Calu3 (cell line): ENCODE measurements around the gene KIAA0232. TPM values are rescaled to one million over a fixed set of nuclear protein-coding genes. Genes with fewer than 3 reads are reported as not detected.

Experiments used
- BruUV-seq: library from RNA; stranded (reverse); fragments of 400-500 nt; replicated peaks from 2 replicates; lab custom pipeline; 2021; lab: Mats Ljungman, UMichigan
- CTCF ChIA-PET: fragments of 300-600 bp; sonication (Branson Sonifier 250); formaldehyde crosslinking; loops from one replicate; lab custom pipeline; 2022; ENCODE audit warnings: antibody characterized with exemption; lab: Charles Lee
- DNase-seq: peaks from one replicate; pipeline ENCODE4 v3.0.0; 2022
- H3K27ac Mint-ChIP-seq: one replicate; pipeline ENCODE4 v1.8.0; 2022; ENCODE audit warnings: mixed read lengths; ENCODE audit not compliant: unreplicated experiment
- H3K27me3 Mint-ChIP-seq: one replicate; pipeline ENCODE4 v1.8.0; 2022; ENCODE audit warnings: mixed read lengths; ENCODE audit not compliant: unreplicated experiment
- H3K36me3 Mint-ChIP-seq: one replicate; pipeline ENCODE4 v1.8.0; 2022; ENCODE audit warnings: mild to moderate bottlenecking, moderate library complexity, mixed read lengths; ENCODE audit not compliant: insufficient read depth, unreplicated experiment
- H3K4me1 Mint-ChIP-seq: one replicate; pipeline ENCODE4 v1.8.0; 2022; ENCODE audit warnings: mild to moderate bottlenecking, low read depth, mixed read lengths; ENCODE audit not compliant: unreplicated experiment
- H3K4me3 Mint-ChIP-seq: one replicate; pipeline ENCODE4 v1.8.0; 2022; ENCODE audit warnings: mild to moderate bottlenecking, low read depth, moderate library complexity, mixed read lengths; ENCODE audit not compliant: unreplicated experiment
- H3K9me3 Mint-ChIP-seq: one replicate; pipeline ENCODE4 v1.8.0; 2022; ENCODE audit warnings: low read depth, mixed read lengths; ENCODE audit not compliant: unreplicated experiment
- CTCF ChIP-seq: fragments of 200-600 bp; IDR thresholded peaks from one replicate; pipeline ENCODE4 v1.8.0; 2022; ENCODE audit warnings: antibody characterized with exemption; ENCODE audit not compliant: unreplicated experiment
- intact Hi-C: fragments of 100-400 bp; cut with micrococcal nuclease; formaldehyde crosslinking; loops from one replicate; pipeline ENCODE4 v1.10.0; 2022; ENCODE audit not compliant: unreplicated experiment
- total RNA-seq: library from RNA; stranded (reverse); gene quantifications from 2 replicates; pipeline ENCODE4 v1.2.3, GENCODE V29; 2022

KIAA0232 gene
- total RNA-seq, 1 experiment from 2014 or later, result 17.7 TPM

DNA sequence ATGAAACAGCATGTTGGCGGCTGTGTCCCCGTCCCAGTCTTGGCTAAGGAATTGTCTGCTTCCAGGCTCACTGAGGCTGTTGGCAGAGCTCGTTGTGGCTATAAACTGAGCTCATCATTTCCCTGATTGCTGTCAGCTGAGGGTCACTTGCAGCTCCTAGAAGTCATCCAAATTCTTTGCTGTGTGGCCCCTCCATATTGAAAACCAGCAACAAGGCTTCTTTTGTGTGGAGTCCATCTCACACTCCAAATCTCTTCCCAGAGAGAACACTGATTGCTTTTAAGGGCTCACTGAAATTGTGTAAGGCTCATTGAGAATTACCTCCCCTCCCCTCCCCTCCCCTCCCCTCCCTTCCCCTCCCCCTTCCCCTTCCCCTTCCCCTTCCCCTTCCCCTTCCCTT is 150.4 kb downstream of the KIAA0232 start:
- TF ChIP-seq CTCF, result no peak
- Mint-ChIP-seq H3K36me3 (peaks cover 5% of the 10 kb centered on the region), H3K9me3 (peaks cover 5% of the 10 kb centered on the region), H3K4me1 (no peaks in the 10 kb centered on the region), H3K4me3 (no peak overlapping the region), H3K27me3 (no peaks in the 10 kb centered on the region), H3K27ac (no peak overlapping the region)
- CTCF ChIA-PET, result interaction anchor here (1.3 kb wide), 1 partner anchor 9 kb away, joined by 3 read pairs; no protein-coding TSS in a partner anchor
- intact Hi-C loops, result no loop called here
- DNase-seq, result no peak
- no TSS peak for BruUV-seq

Other genes starting within 250 kb of the KIAA0232 start
- gene MAN2B2, start 207.5 kb upstream of the KIAA0232 start, total RNA-seq, result 30.9 and 36.2 TPM in 2 replicates
- 151 and 154 TPM in 2 replicates for gene MRFAP1, start 142.0 kb upstream of the KIAA0232 start, total RNA-seq
- 365 and 600 TPM in 2 replicates for gene S100P, start 88.8 kb upstream of the KIAA0232 start, total RNA-seq
- gene MRFAP1L1, start 72.9 kb upstream of the KIAA0232 start, total RNA-seq, result 31.7 and 33.1 TPM in 2 replicates
- 9.2 and 13.2 TPM in 2 replicates for gene BLOC1S4, start 66.6 kb upstream of the KIAA0232 start, total RNA-seq
- 26.1 and 26.4 TPM in 2 replicates for gene TBC1D14, start 127.1 kb downstream of the KIAA0232 start, total RNA-seq